ENCODE results near the gene HOXA6.

- TF ChIP-seq, protein P1, sequence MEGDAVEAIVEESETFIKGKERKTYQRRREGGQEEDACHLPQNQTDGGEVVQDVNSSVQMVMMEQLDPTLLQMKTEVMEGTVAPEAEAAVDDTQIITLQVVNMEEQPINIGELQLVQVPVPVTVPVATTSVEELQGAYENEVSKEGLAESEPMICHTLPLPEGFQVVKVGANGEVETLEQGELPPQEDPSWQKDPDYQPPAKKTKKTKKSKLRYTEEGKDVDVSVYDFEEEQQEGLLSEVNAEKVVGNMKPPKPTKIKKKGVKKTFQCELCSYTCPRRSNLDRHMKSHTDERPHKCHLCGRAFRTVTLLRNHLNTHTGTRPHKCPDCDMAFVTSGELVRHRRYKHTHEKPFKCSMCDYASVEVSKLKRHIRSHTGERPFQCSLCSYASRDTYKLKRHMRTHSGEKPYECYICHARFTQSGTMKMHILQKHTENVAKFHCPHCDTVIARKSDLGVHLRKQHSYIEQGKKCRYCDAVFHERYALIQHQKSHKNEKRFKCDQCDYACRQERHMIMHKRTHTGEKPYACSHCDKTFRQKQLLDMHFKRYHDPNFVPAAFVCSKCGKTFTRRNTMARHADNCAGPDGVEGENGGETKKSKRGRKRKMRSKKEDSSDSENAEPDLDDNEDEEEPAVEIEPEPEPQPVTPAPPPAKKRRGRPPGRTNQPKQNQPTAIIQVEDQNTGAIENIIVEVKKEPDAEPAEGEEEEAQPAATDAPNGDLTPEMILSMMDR (IDR thresholded peaks at IDR 0.05), result no peak
- TF ChIP-seq POLR2A (IDR thresholded peaks at IDR 0.05), result no peak
Measured at GRCh38 chr7:27125986-27126394, 21.6 kb downstream of the HOXA6 start.

Measured in esophagus squamous epithelium (tissue), 4 donors.